KMS-11 (cell line): ENCODE measurements around the gene RBM23.

Experiments used
- H2AFZ ChIP-seq: fragments of 200-600 bp; sonication (generic); 2 replicates; pipeline ENCODE4 v1.6.1; 2016; ENCODE audit warnings: antibody characterized with exemption, mixed run types, low read depth
- H3K27ac ChIP-seq: fragments of 200-600 bp; sonication (generic); 2 replicates; pipeline ENCODE4 v1.6.1; 2016; ENCODE audit warnings: mild to moderate bottlenecking, mixed run types
- H3K27me3 ChIP-seq: fragments of 200-600 bp; sonication (generic); 2 replicates; pipeline ENCODE4 v1.6.1; 2017; ENCODE audit warnings: mild to moderate bottlenecking, low read depth, mixed run types, moderate library complexity; ENCODE audit not compliant: insufficient read depth
- H3K36me3 ChIP-seq: fragments of 200-600 bp; sonication (generic); 2 replicates; pipeline ENCODE4 v1.6.1; 2017; ENCODE audit warnings: mild to moderate bottlenecking, mixed run types; ENCODE audit not compliant: insufficient read depth
- H3K4me1 ChIP-seq: fragments of 200-600 bp; sonication (generic); 2 replicates; pipeline ENCODE4 v1.6.1; 2016; ENCODE audit warnings: mild to moderate bottlenecking, low read depth, mixed run types; ENCODE audit not compliant: poor library complexity, severe bottlenecking
- H3K4me2 ChIP-seq: fragments of 200-600 bp; sonication (generic); 2 replicates; pipeline ENCODE4 v1.7.0; 2016; ENCODE audit warnings: mild to moderate bottlenecking, mixed run types
- H3K4me3 ChIP-seq: fragments of 200-600 bp; sonication (generic); IDR thresholded peaks from 2 replicates; pipeline ENCODE4 v1.6.1; 2017; ENCODE audit warnings: low read depth, low read length, mixed read lengths; ENCODE audit not compliant: insufficient read depth
- H3K79me2 ChIP-seq: fragments of 200-600 bp; sonication (generic); 2 replicates; pipeline ENCODE4 v1.6.1; 2016; ENCODE audit warnings: low read depth, mixed run types; ENCODE audit not compliant: insufficient read depth
- H3K9ac ChIP-seq: fragments of 200-600 bp; sonication (generic); 2 replicates; pipeline ENCODE4 v1.6.1; 2016; ENCODE audit warnings: mild to moderate bottlenecking, mixed run types
- H4K20me1 ChIP-seq: fragments of 200-600 bp; sonication (generic); 2 replicates; pipeline ENCODE4 v1.6.1; 2016; ENCODE audit warnings: mild to moderate bottlenecking, mixed run types; ENCODE audit not compliant: insufficient read depth
- CTCF ChIP-seq: fragments of 200-600 bp; sonication (generic); conservative IDR thresholded peaks from 2 replicates; pipeline ENCODE4 v1.6.1; 2017; ENCODE audit warnings: low read depth, mild to moderate bottlenecking, antibody characterized with exemption, low read length, moderate library complexity, mixed read lengths

The RBM23 gene

GRCh38 chr14:22895402-22895801 lies 23.5 kb downstream of the RBM23 start:
- Histone ChIP-seq H3K36me3 (no peaks in the 10 kb centered on the region), H3K4me3 (no peak overlapping the region), H3K27me3 (no peaks in the 10 kb centered on the region), H3K4me1 (peaks cover 8% of the 10 kb centered on the region), H4K20me1 (no peaks in the 10 kb centered on the region), H3K27ac (no peak overlapping the region), H3K4me2 (no peak overlapping the region), H2AFZ (no peak overlapping the region), H3K9ac (no peak overlapping the region), H3K79me2 (no peaks in the 10 kb centered on the region)
- TF ChIP-seq CTCF: no peak

GRCh38 chr14:22893706-22894105 lies 25.2 kb downstream of the RBM23 start:
- Histone ChIP-seq H3K4me1 (peaks cover 15% of the 10 kb centered on the region), H3K79me2 (no peaks in the 10 kb centered on the region), H4K20me1 (no peaks in the 10 kb centered on the region), H3K27me3 (no peaks in the 10 kb centered on the region), H3K9ac (no peak overlapping the region), H3K36me3 (no peaks in the 10 kb centered on the region), H2AFZ (no peak overlapping the region), H3K4me3 (no peak overlapping the region), H3K4me2 (no peak overlapping the region), H3K27ac (no peak overlapping the region)
- no peak for TF ChIP-seq CTCF

GRCh38 chr14:22892488-22892887 lies 26.5 kb downstream of the RBM23 start:
- no peak overlapping the region for H3K4me2 ChIP-seq

GRCh38 chr14:22890416-22890815 lies 28.5 kb downstream of the RBM23 start:
- H3K4me1 ChIP-seq: peaks cover 30% of the 10 kb centered on the region
- H3K9ac ChIP-seq: no peak overlapping the region
- no peak overlapping the region for H2AFZ ChIP-seq
- H3K36me3 ChIP-seq: no peaks in the 10 kb centered on the region
- no peak overlapping the region for H3K4me3 ChIP-seq
- H3K27ac ChIP-seq: no peak overlapping the region
- no peak for TF ChIP-seq CTCF
- H3K4me2 ChIP-seq: 0 out of 2 replicates have a peak overlapping the region, but pooled peaks have one; percentile 9
- no peaks in the 10 kb centered on the region for H3K27me3 ChIP-seq
- no peaks in the 10 kb centered on the region for H4K20me1 ChIP-seq
- H3K79me2 ChIP-seq: no peaks in the 10 kb centered on the region

More at GRCh38 chr14:22892488-22892887, 26.5 kb downstream of the RBM23 start:
- no peak overlapping the region for H2AFZ ChIP-seq
- no peaks in the 10 kb centered on the region for H3K27me3 ChIP-seq
- no peak overlapping the region for H3K4me3 ChIP-seq
- peaks cover 21% of the 10 kb centered on the region for H3K4me1 ChIP-seq
- TF ChIP-seq CTCF: no peak
- H3K79me2 ChIP-seq: no peaks in the 10 kb centered on the region
- no peak overlapping the region for H3K27ac ChIP-seq
- H3K9ac ChIP-seq: no peak overlapping the region
- H4K20me1 ChIP-seq: no peaks in the 10 kb centered on the region
- no peaks in the 10 kb centered on the region for H3K36me3 ChIP-seq

- Histone ChIP-seq H3K79me2 (no peaks in the 10 kb centered on the region), H3K4me3 (no peak overlapping the region), H2AFZ (no peak overlapping the region), H3K9ac (peak overlapping the region; percentile 70; the same call in 1 of the 2 replicates), H3K27ac (peak overlapping the region; percentile 86), H3K27me3 (no peaks in the 10 kb centered on the region), H3K4me2 (peak overlapping the region; percentile 85), H3K4me1 (peaks cover 48% of the 10 kb centered on the region), H4K20me1 (no peaks in the 10 kb centered on the region), H3K36me3 (no peaks in the 10 kb centered on the region)
- TF ChIP-seq CTCF: no peak
These were observed 30.3 kb downstream of the RBM23 start for GRCh38 chr14:22888662-22889061.
